GM18520 (cell line): Measurements from ENCODE around the gene CTNND1.

Experiments
- ATAC-seq: cut with Tn5 transposase; IDR thresholded peaks from one replicate; pipeline ENCODE4 v1.9.1; 2021; ENCODE audit not compliant: unreplicated experiment

Gene CTNND1

GRCh38 chr11:57868491-57868890, 106.9 kb downstream of the CTNND1 start:
- ATAC-seq = no peak
